Astrocyte of the cerebellum (primary cell): ENCODE results near the gene OTUB1.

Source experiments
- DNase-seq: peaks from one replicate; pipeline ENCODE4 v3.0.0-alpha.2; 2011; ENCODE audit warnings: low read depth
- H3K4me3 ChIP-seq: 2 replicates; pipeline ENCODE4 v1.5.1; 2011; ENCODE audit warnings: mild to moderate bottlenecking, low read depth, low read length, moderate library complexity
- CTCF ChIP-seq: IDR thresholded peaks from 2 replicates; pipeline ENCODE4 v1.5.1; 2012; ENCODE audit warnings: low read length, low read depth, moderate library complexity, mild to moderate bottlenecking; ENCODE audit errors: missing control alignments
- in situ Hi-C: cut with HindIII; loops from 2 replicates; pipeline ENCODE4 v1.10.0; 2017; ENCODE audit warnings: low sequenced_read_pairs

Gene OTUB1

GRCh38 chr11:64035576-64035975 lies 49.3 kb downstream of the OTUB1 start, which contains the start of gene FLRT1:
FLRT1 (plus strand) TSS chr11:64035931; CDS start chr11:64116268, 80,337 bp downstream.
- TF ChIP-seq CTCF, result no peak
- DNase-seq, result no peak
- H3K4me3 ChIP-seq, result peak within 1 kb of the TSS; percentile 32
- in situ Hi-C loops, result no loop called here

- DNase-seq, result no peak
- in situ Hi-C loops, result no loop called here
- peak overlapping the region; percentile 32 for H3K4me3 ChIP-seq
- no peak for TF ChIP-seq CTCF
Measured at GRCh38 chr11:64036087-64037026, 50.1 kb downstream of the OTUB1 start.

GRCh38 chr11:64037027-64037634 lies 50.9 kb downstream of the OTUB1 start:
- no peak overlapping the region for H3K4me3 ChIP-seq
- DNase-seq, result no peak
- no peak for TF ChIP-seq CTCF
- in situ Hi-C loops, result no loop called here

GRCh38 chr11:64038500-64038899 lies 52.3 kb downstream of the OTUB1 start:
- no peak for DNase-seq
- no peak overlapping the region for H3K4me3 ChIP-seq
- TF ChIP-seq CTCF, result no peak
- in situ Hi-C loops, result no loop called here

GRCh38 chr11:64039012-64039665 lies 52.9 kb downstream of the OTUB1 start:
- DNase-seq, result no peak
- TF ChIP-seq CTCF, result no peak
- in situ Hi-C loops, result no loop called here
- H3K4me3 ChIP-seq, result no peak overlapping the region

GRCh38 chr11:64040684-64041322 lies 54.6 kb downstream of the OTUB1 start:
- peak; percentile 53 for TF ChIP-seq CTCF
- no peak for DNase-seq
- in situ Hi-C loops, result no loop called here

More at GRCh38 chr11:64040684-64041322, 54.6 kb downstream of the OTUB1 start:
- no peak overlapping the region for H3K4me3 ChIP-seq
